SK-N-MC (cell line): ENCODE results near the gene MAP9.

Source experiments
- EZH2 ChIP-seq: fragments of 200-600 bp; sonication (generic); IDR thresholded peaks from one replicate; pipeline ENCODE4 v1.6.1; 2017; ENCODE audit warnings: antibody characterized with exemption
- FOXP2 ChIP-seq: optimal IDR thresholded peaks from 2 replicates; pipeline ENCODE3; 2011; ENCODE audit warnings: mild to moderate bottlenecking, moderate library complexity; ENCODE audit not compliant: insufficient read depth; ENCODE audit errors: extremely low read length, control extremely low read depth
- POLR2AphosphoS5 ChIP-seq: IDR thresholded peaks from 2 replicates; pipeline ENCODE4 v1.6.1; 2012; ENCODE audit warnings: mild to moderate bottlenecking, low read depth, low read length, borderline replicate concordance

GRCh38 chr4:155299103-155299502, 77.7 kb downstream of the MAP9 start:
- TF ChIP-seq POLR2AphosphoS5 (no peak), EZH2 (no peak), FOXP2 (no peak)
